Erythroblast (primary cell): ENCODE results near the gene OPTC.

Experiments
- GATA1 ChIP-seq: IDR thresholded peaks from 2 replicates; pipeline ENCODE4 v1.6.1; 2011; ENCODE audit warnings: low read depth, mild to moderate bottlenecking, control low read depth, low read length, moderate library complexity
- POLR2A ChIP-seq: IDR thresholded peaks from 2 replicates; pipeline ENCODE4 v1.6.1; 2011; ENCODE audit warnings: mild to moderate bottlenecking, low read length

DNA sequence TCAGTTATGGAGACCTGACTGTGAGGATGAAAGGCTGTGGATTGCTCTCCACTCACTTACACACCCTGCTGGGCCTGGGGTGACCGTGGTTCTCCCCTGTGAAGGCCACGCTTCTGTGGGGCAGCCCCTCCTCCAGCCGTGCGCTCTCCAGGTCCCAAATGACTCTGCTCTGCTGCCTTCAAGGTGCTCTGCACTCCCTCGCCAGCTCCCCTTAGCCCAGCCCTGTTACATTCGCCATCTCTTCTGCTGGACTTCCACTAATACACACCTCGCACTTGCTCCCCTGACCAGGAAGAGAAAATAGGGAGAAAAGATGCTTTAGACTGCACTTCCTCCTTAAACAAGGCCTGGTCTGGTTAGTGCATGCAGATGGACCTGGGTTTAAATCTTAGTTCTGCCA is 24.6 kb downstream of the OPTC start:
- TF ChIP-seq POLR2A (no peak), GATA1 (no peak)
